Memory B cell (primary cell): ENCODE measurements around the gene MAGEA9.
"Not testable (repeated sequence)": the region's sequence is repeated elsewhere in the genome, so short reads cannot be mapped to it uniquely, and the experiment has no call there.

Experiments
- ATAC-seq: fragments of 150-1000 bp; cut with Tn5 transposase; 2 replicates; pipeline ENCODE4 v1.10.0; 2021; ENCODE audit warnings: low read depth, mild to moderate bottlenecking, moderate library complexity
- DNase-seq, 2 donors: peaks; one replicate each; pipeline ENCODE4 v3.0.0; 2022; ENCODE audit warnings: low spot score in 2 of 2
- H3K27ac Mint-ChIP-seq: one replicate; pipeline ENCODE4 v1.8.0; 2022; ENCODE audit warnings: mild to moderate bottlenecking, moderate library complexity, mixed read lengths
- H3K27me3 Mint-ChIP-seq: one replicate; pipeline ENCODE4 v1.8.0; 2022; ENCODE audit warnings: mixed read lengths
- H3K36me3 Mint-ChIP-seq: one replicate; pipeline ENCODE4 v1.8.0; 2022; ENCODE audit warnings: mild to moderate bottlenecking, mixed read lengths
- H3K4me1 Mint-ChIP-seq: one replicate; pipeline ENCODE4 v1.8.0; 2022; ENCODE audit warnings: mixed read lengths
- H3K4me3 Mint-ChIP-seq: one replicate; pipeline ENCODE4 v1.8.0; 2022; ENCODE audit warnings: mild to moderate bottlenecking, moderate library complexity, mixed read lengths
- H3K9me3 Mint-ChIP-seq: one replicate; pipeline ENCODE4 v1.8.0; 2022; ENCODE audit warnings: mixed read lengths

The MAGEA9 gene

GRCh38 chrX:149836728-149837127 is 55.0 kb downstream of the MAGEA9 start:
- H3K27ac Mint-ChIP-seq, H3K4me3 Mint-ChIP-seq, DNase-seq, ATAC-seq, H3K27me3 Mint-ChIP-seq, H3K9me3 Mint-ChIP-seq, H3K4me1 Mint-ChIP-seq, H3K36me3 Mint-ChIP-seq: not testable (repeated sequence)

GRCh38 chrX:149837167-149837566 is 55.4 kb downstream of the MAGEA9 start:
- ATAC-seq: no peak
- Mint-ChIP-seq H3K4me1 (no peaks in the 10 kb centered on the region), H3K27ac (no peak overlapping the region), H3K36me3 (no peaks in the 10 kb centered on the region), H3K9me3 (no peaks in the 10 kb centered on the region), H3K4me3 (no peak overlapping the region), H3K27me3 (peaks cover 6% of the 10 kb centered on the region)
- DNase-seq: no peak
